ENCODE data around the gene MAGT1. TPM values are rescaled to one million over a fixed set of nuclear protein-coding genes. Genes with fewer than 3 reads are reported as not detected.

Gene MAGT1
- total RNA-seq, 4 donors from 2014 or later: 26.2 to 40.1 (median 32.7) TPM

GRCh38 chrX:77918568-77918967 is 23.3 kb upstream of the MAGT1 start:
- no peaks in the 10 kb centered on the region for H3K27me3 ChIP-seq
- TF ChIP-seq CTCF (IDR thresholded peaks at IDR 0.05 in 4 of 5, conservative IDR thresholded peaks at IDR 0.05 in 1 of 5): no peak
- no peak for TF ChIP-seq POLR2A (IDR thresholded peaks at IDR 0.05)
- ATAC-seq: peak; percentile 62 to 97
- peaks cover 0 to 9% of the 10 kb centered on the region in 2 donors for H3K4me1 ChIP-seq
- no peak overlapping the region for H3K27ac ChIP-seq
- H3K9me3 ChIP-seq: no peaks in the 10 kb centered on the region
- no peak overlapping the region for H3K4me3 ChIP-seq
- H3K36me3 ChIP-seq: no peaks in the 10 kb centered on the region
- peak in 1 of 2 donors; percentile 4 for DNase-seq
- intact Hi-C loops (cut with DNase I; ENCODE audit: low total_unique reads): no loop called here
- in situ Hi-C loops (cut with MboI; ENCODE audit: low sequenced_read_pairs in 4 of 4): loop anchor here in 2 of 4 donors (10.0 to 25.0 kb wide), 2 partner anchors 106 to 194 kb away; partner anchors contain the start of gene PGK1 (in 2 of the 2)

- H3K27me3 ChIP-seq: no peaks in the 10 kb centered on the region
- TF ChIP-seq CTCF (IDR thresholded peaks at IDR 0.05 in 4 of 5, conservative IDR thresholded peaks at IDR 0.05 in 1 of 5): no peak
- no peak for TF ChIP-seq POLR2A (IDR thresholded peaks at IDR 0.05)
- H3K4me3 ChIP-seq: peak overlapping the region in 1 of 4 donors; percentile 10
- H3K9me3 ChIP-seq: no peaks in the 10 kb centered on the region
- ATAC-seq (no peak), DNase-seq (no peak)
- in situ Hi-C loops (cut with MboI; ENCODE audit: low sequenced_read_pairs in 4 of 4) (loop anchor here in 2 of 4 donors (10.0 to 25.0 kb wide), 2 partner anchors 107 to 195 kb away; partner anchors contain the start of gene PGK1 (in 2 of the 2)), intact Hi-C loops (cut with DNase I; ENCODE audit: low total_unique reads) (no loop called here)
- peaks cover 3 to 14% of the 10 kb centered on the region in 2 donors for H3K4me1 ChIP-seq
- no peak overlapping the region for H3K27ac ChIP-seq
- no peaks in the 10 kb centered on the region for H3K36me3 ChIP-seq
These were observed 22.2 kb upstream of the MAGT1 start for GRCh38 chrX:77917294-77917933.

- TF ChIP-seq POLR2A (IDR thresholded peaks at IDR 0.05): peak; percentile 50 to 56
- peak; percentile 25 to 65 (median 59) for TF ChIP-seq CTCF (IDR thresholded peaks at IDR 0.05 in 4 of 5, conservative IDR thresholded peaks at IDR 0.05 in 1 of 5)
- ATAC-seq (peak; percentile 95 to 98), DNase-seq (peak; percentile 77 to 86)
- Histone ChIP-seq H3K4me3 (peak within 1 kb of the TSS; percentile 62 to 69 (median 65)), H3K9me3 (no peaks in the 10 kb centered on the region), H3K36me3 (no peaks in the 10 kb centered on the region), H3K27ac (peak within 1 kb of the TSS; percentile 78 to 91 (median 87)), H3K4me1 (peaks cover 14% of the 10 kb centered on the region in 2 donors), H3K27me3 (no peaks in the 10 kb centered on the region)
- in situ Hi-C loops (cut with MboI; ENCODE audit: low sequenced_read_pairs in 4 of 4) (loop anchor here in 2 of 4 donors (10.0 to 25.0 kb wide), 2 partner anchors 115 to 202 kb away; partner anchors contain the start of gene PGK1 (in 2 of the 2)), intact Hi-C loops (cut with DNase I; ENCODE audit: low total_unique reads) (loop anchor here (2.0 to 5.0 kb wide), 2 partner anchors 112 to 195 kb away; partner anchors contain the start of gene PGK1)
These were observed 15.0 kb upstream of the MAGT1 start, which contains the start of gene ATP7A for GRCh38 chrX:77910108-77910840. Gene ATP7A (plus strand): TSS chrX:77910693. CDS start chrX:77971642, 60,949 bp downstream.

GRCh38 chrX:77901506-77901905 is 6.3 kb upstream of the MAGT1 start:
- Histone ChIP-seq H3K9me3 (no peaks in the 10 kb centered on the region), H3K36me3 (no peaks in the 10 kb centered on the region), H3K4me3 (peak overlapping the region in 3 of 4 donors; percentile 53 to 77 (median 68)), H3K27ac (peak overlapping the region; percentile 79 to 90 (median 88)), H3K27me3 (no peaks in the 10 kb centered on the region), H3K4me1 (peaks cover 0 to 18% of the 10 kb centered on the region in 2 donors)
- DNase-seq: no peak
- intact Hi-C loops (cut with DNase I; ENCODE audit: low total_unique reads) (loop anchor here (10.0 kb wide), 1 partner anchor 227 kb away; no protein-coding TSS in a partner anchor), in situ Hi-C loops (cut with MboI; ENCODE audit: low sequenced_read_pairs in 4 of 4) (loop anchor here in 3 of 4 donors (10.0 to 25.0 kb wide), 2 partner anchors 203 to 211 kb away; partner anchors contain the start of gene PGK1 (in 3 of the 3))
- TF ChIP-seq POLR2A (IDR thresholded peaks at IDR 0.05) (no peak), CTCF (IDR thresholded peaks at IDR 0.05 in 4 of 5, conservative IDR thresholded peaks at IDR 0.05 in 1 of 5) (no peak)
- ATAC-seq: no peak

Measured in gastrocnemius medialis (tissue), 4 donors.